ENCODE data around the gene ALOX12B.
A peak's percentile ranks its signal among the peaks of the same experiment; 100 is the strongest.

Gene ALOX12B

GRCh38 chr17:8087075-8087951, at the start of gene ALOX12B:
Gene ALOX12B, minus strand, starts transcription at chr17:8087716. Its CDS starts 274 bp downstream, at chr17:8087442.
- H3K4me3 Mint-ChIP-seq, result no peak within 1 kb of the TSS
- no peaks in the 10 kb centered on the region for H3K9me3 Mint-ChIP-seq
- H3K27ac Mint-ChIP-seq, result no peak within 1 kb of the TSS
- no peaks in the 10 kb centered on the region for H3K36me3 Mint-ChIP-seq (ENCODE audit: low read depth)
- peaks cover 60% of the 10 kb centered on the region for H3K27me3 Mint-ChIP-seq
- peaks cover 17% of the 10 kb centered on the region for H3K4me1 Mint-ChIP-seq (ENCODE audit: low read depth)
- intact Hi-C loops (cut with micrococcal nuclease), result no loop called here

GRCh38 chr17:8133941-8134340, 46.4 kb upstream of the ALOX12B start:
- Mint-ChIP-seq H3K9me3 (no peaks in the 10 kb centered on the region), H3K4me1 (ENCODE audit: low read depth) (no peaks in the 10 kb centered on the region), H3K4me3 (no peak overlapping the region), H3K27ac (no peak overlapping the region), H3K36me3 (ENCODE audit: low read depth) (no peaks in the 10 kb centered on the region), H3K27me3 (peaks cover 32% of the 10 kb centered on the region)
- intact Hi-C loops (cut with micrococcal nuclease), result no loop called here

- Mint-ChIP-seq H3K4me3 (no peak overlapping the region), H3K27ac (no peak overlapping the region), H3K4me1 (ENCODE audit: low read depth) (no peaks in the 10 kb centered on the region), H3K9me3 (no peaks in the 10 kb centered on the region), H3K36me3 (ENCODE audit: low read depth) (no peaks in the 10 kb centered on the region), H3K27me3 (peaks cover 36% of the 10 kb centered on the region)
- intact Hi-C loops (cut with micrococcal nuclease), result no loop called here
Observed at GRCh38 chr17:8133399-8133798, 45.9 kb upstream of the ALOX12B start.

GRCh38 chr17:8131844-8132441, 44.4 kb upstream of the ALOX12B start:
- intact Hi-C loops (cut with micrococcal nuclease), result no loop called here
- H3K36me3 Mint-ChIP-seq (ENCODE audit: low read depth), result no peaks in the 10 kb centered on the region
- no peak overlapping the region for H3K27ac Mint-ChIP-seq
- peaks cover 6% of the 10 kb centered on the region for H3K4me1 Mint-ChIP-seq (ENCODE audit: low read depth)
- no peaks in the 10 kb centered on the region for H3K9me3 Mint-ChIP-seq
- H3K27me3 Mint-ChIP-seq, result peaks cover 50% of the 10 kb centered on the region
- H3K4me3 Mint-ChIP-seq, result no peak overlapping the region

GRCh38 chr17:8128125-8128784, 40.7 kb upstream of the ALOX12B start:
- Mint-ChIP-seq H3K9me3 (no peaks in the 10 kb centered on the region), H3K4me1 (ENCODE audit: low read depth) (peaks cover 42% of the 10 kb centered on the region), H3K27ac (no peak overlapping the region), H3K4me3 (no peak overlapping the region), H3K27me3 (peaks cover 70% of the 10 kb centered on the region), H3K36me3 (ENCODE audit: low read depth) (no peaks in the 10 kb centered on the region)
- intact Hi-C loops (cut with micrococcal nuclease), result no loop called here

GRCh38 chr17:8126491-8127066, 39.1 kb upstream of the ALOX12B start:
- H3K9me3 Mint-ChIP-seq, result no peaks in the 10 kb centered on the region

GRCh38 chr17:8125947-8126490, 38.5 kb upstream of the ALOX12B start:
- Mint-ChIP-seq H3K27ac (peak overlapping the region; percentile 65), H3K27me3 (peaks cover 84% of the 10 kb centered on the region), H3K36me3 (ENCODE audit: low read depth) (no peaks in the 10 kb centered on the region), H3K4me3 (peak overlapping the region; percentile 83), H3K4me1 (ENCODE audit: low read depth) (peaks cover 55% of the 10 kb centered on the region), H3K9me3 (no peaks in the 10 kb centered on the region)
- intact Hi-C loops (cut with micrococcal nuclease), result no loop called here

More at GRCh38 chr17:8126491-8127066, 39.1 kb upstream of the ALOX12B start:
- Mint-ChIP-seq H3K4me3 (peak overlapping the region; percentile 83), H3K27ac (peak overlapping the region; percentile 65), H3K36me3 (ENCODE audit: low read depth) (no peaks in the 10 kb centered on the region), H3K4me1 (ENCODE audit: low read depth) (peaks cover 52% of the 10 kb centered on the region), H3K27me3 (peaks cover 85% of the 10 kb centered on the region)
- intact Hi-C loops (cut with micrococcal nuclease), result no loop called here

- Mint-ChIP-seq H3K4me1 (ENCODE audit: low read depth) (peaks cover 62% of the 10 kb centered on the region), H3K27ac (no peak overlapping the region), H3K36me3 (ENCODE audit: low read depth) (no peaks in the 10 kb centered on the region), H3K9me3 (no peaks in the 10 kb centered on the region), H3K27me3 (peaks cover 91% of the 10 kb centered on the region), H3K4me3 (peak overlapping the region; percentile 83)
- intact Hi-C loops (cut with micrococcal nuclease), result no loop called here
Observed at GRCh38 chr17:8125154-8125946, 37.8 kb upstream of the ALOX12B start.

GRCh38 chr17:8124350-8125153, 37.0 kb upstream of the ALOX12B start:
- peak overlapping the region; percentile 83 for H3K4me3 Mint-ChIP-seq
- intact Hi-C loops (cut with micrococcal nuclease), result loop anchor here (5.0 kb wide), 1 partner anchor 33 kb away; no protein-coding TSS in a partner anchor
- no peak overlapping the region for H3K27ac Mint-ChIP-seq
- peaks cover 86% of the 10 kb centered on the region for H3K27me3 Mint-ChIP-seq
- H3K36me3 Mint-ChIP-seq (ENCODE audit: low read depth), result no peaks in the 10 kb centered on the region
- H3K9me3 Mint-ChIP-seq, result no peaks in the 10 kb centered on the region
- H3K4me1 Mint-ChIP-seq (ENCODE audit: low read depth), result peaks cover 64% of the 10 kb centered on the region

- Mint-ChIP-seq H3K9me3 (no peaks in the 10 kb centered on the region), H3K27me3 (peaks cover 79% of the 10 kb centered on the region), H3K4me1 (ENCODE audit: low read depth) (peaks cover 64% of the 10 kb centered on the region), H3K4me3 (peak within 1 kb of the TSS; percentile 83), H3K27ac (peak within 1 kb of the TSS; percentile 22), H3K36me3 (ENCODE audit: low read depth) (no peaks in the 10 kb centered on the region)
- intact Hi-C loops (cut with micrococcal nuclease), result loop anchor here (5.0 kb wide), 1 partner anchor 33 kb away; no protein-coding TSS in a partner anchor
Observed at GRCh38 chr17:8123695-8124349, 36.3 kb upstream of the ALOX12B start, which contains the start of gene HES7. Gene HES7, minus strand, starts transcription at chr17:8124106. Its CDS starts 22 bp downstream, at chr17:8124084.

GRCh38 chr17:8122924-8123694, 35.6 kb upstream of the ALOX12B start:
- H3K27ac Mint-ChIP-seq, result peak overlapping the region; percentile 22
- H3K9me3 Mint-ChIP-seq, result no peaks in the 10 kb centered on the region
- H3K4me3 Mint-ChIP-seq, result peak overlapping the region; percentile 83
- H3K36me3 Mint-ChIP-seq (ENCODE audit: low read depth), result no peaks in the 10 kb centered on the region
- peaks cover 80% of the 10 kb centered on the region for H3K27me3 Mint-ChIP-seq
- peaks cover 71% of the 10 kb centered on the region for H3K4me1 Mint-ChIP-seq (ENCODE audit: low read depth)
- intact Hi-C loops (cut with micrococcal nuclease), result loop anchor here (5.0 kb wide), 1 partner anchor 34 kb away; no protein-coding TSS in a partner anchor

Data from dendritic cell treated with granulocyte-macrophage colony-stimulating factor and Interleukin-4, amounts not matched to agents 40 ng/mL and 50 ng/mL, for 4 days (primary cell).